Mesenchymal stem cell (in vitro differentiated cells and primary cell): ENCODE results near the gene GIGYF2.

Experiments
- DNase-seq: peaks from one replicate; pipeline ENCODE4 v3.0.0-alpha.2; 2013
- H2AFZ ChIP-seq: one replicate; pipeline ENCODE4 v1.6.1; 2013; ENCODE audit warnings: low read depth, mild to moderate bottlenecking, control low read depth, inconsistent platforms, low read length, moderate library complexity
- H2AK5ac ChIP-seq: 2 replicates; pipeline ENCODE4 v1.6.1; 2013; ENCODE audit warnings: low read length, moderate library complexity, mild to moderate bottlenecking, inconsistent platforms; ENCODE audit not compliant: severe bottlenecking
- H2BK120ac ChIP-seq: one replicate; pipeline ENCODE4 v1.6.1; 2013; ENCODE audit warnings: low read depth, mild to moderate bottlenecking, inconsistent platforms, low read length, moderate library complexity
- H2BK12ac ChIP-seq, 2 experiments: one replicate each; pipeline ENCODE4 v1.6.1; 2013; ENCODE audit warnings: inconsistent platforms in 2 of 2, low read length in 2 of 2, mild to moderate bottlenecking in 2 of 2, moderate library complexity in 2 of 2, control low read depth in 1 of 2
- H2BK15ac ChIP-seq: one replicate; pipeline ENCODE4 v1.6.1; 2013; ENCODE audit warnings: mild to moderate bottlenecking, low read depth, inconsistent platforms; ENCODE audit not compliant: poor library complexity, severe bottlenecking
- H2BK5ac ChIP-seq: 2 replicates; pipeline ENCODE4 v1.6.1; 2013; ENCODE audit warnings: low read depth, mild to moderate bottlenecking, low read length, control low read depth, inconsistent platforms; ENCODE audit not compliant: poor library complexity, severe bottlenecking
- H3K14ac ChIP-seq, 2 experiments: one replicate each; pipeline ENCODE4 v1.6.1; 2013; ENCODE audit warnings: inconsistent platforms in 2 of 2, low read length in 2 of 2, control low read depth in 1 of 2, mild to moderate bottlenecking in 1 of 2, moderate library complexity in 1 of 2
- H3K18ac ChIP-seq, 2 experiments: one replicate each; pipeline ENCODE4 v1.6.1; 2013; ENCODE audit warnings: inconsistent platforms in 2 of 2, low read length in 2 of 2, control low read depth in 1 of 2, low read depth in 1 of 2, mild to moderate bottlenecking in 1 of 2
- H3K23ac ChIP-seq, 2 experiments: one replicate each; pipeline ENCODE4 v1.6.1; 2013; ENCODE audit warnings: inconsistent platforms in 2 of 2, low read length in 2 of 2, mild to moderate bottlenecking in 2 of 2, moderate library complexity in 2 of 2, control low read depth in 1 of 2
- H3K27ac ChIP-seq: 2 replicates; pipeline ENCODE4 v1.5.1; 2013; ENCODE audit warnings: mild to moderate bottlenecking, moderate library complexity, low read length, control low read depth, inconsistent platforms; ENCODE audit not compliant: poor library complexity, severe bottlenecking
- H3K27me3 ChIP-seq, 2 experiments: 2 replicates each; pipeline versions ENCODE4 v1.6.1 to v1.7.0; 2013; ENCODE audit warnings: low read length in 2 of 2, mild to moderate bottlenecking in 2 of 2, moderate library complexity in 2 of 2, control low read depth in 1 of 2, inconsistent platforms in 1 of 2; ENCODE audit not compliant: control insufficient read depth in 1 of 2, insufficient read depth in 1 of 2
- H3K36me3 ChIP-seq, 2 experiments: 2 replicates each; pipeline versions ENCODE4 v1.6.1 to v1.7.0; 2013; ENCODE audit warnings: low read length in 2 of 2, control low read depth in 1 of 2, inconsistent platforms in 1 of 2, low read depth in 1 of 2, mild to moderate bottlenecking in 1 of 2; ENCODE audit not compliant: insufficient read depth in 2 of 2, control insufficient read depth in 1 of 2
- H3K4ac ChIP-seq, 2 experiments: one replicate each; pipeline ENCODE4 v1.6.1; 2013; ENCODE audit warnings: inconsistent platforms in 2 of 2, low read length in 2 of 2, mild to moderate bottlenecking in 2 of 2, moderate library complexity in 2 of 2, control low read depth in 1 of 2, low read depth in 1 of 2
- H3K4me1 ChIP-seq: 2 replicates; pipeline ENCODE4 v1.6.1; 2013; ENCODE audit warnings: low read depth, low read length, control low read depth; ENCODE audit not compliant: control insufficient read depth, insufficient read depth
- H3K4me2 ChIP-seq: 2 replicates; pipeline ENCODE4 v1.6.1; 2013; ENCODE audit warnings: low read length, mild to moderate bottlenecking, inconsistent platforms; ENCODE audit not compliant: poor library complexity, severe bottlenecking
- H3K4me3 ChIP-seq, 2 experiments: 2 replicates each; pipeline versions ENCODE4 v1.5.1 to v1.7.0; 2013; ENCODE audit warnings: low read length in 2 of 2, mild to moderate bottlenecking in 2 of 2, control low read depth in 1 of 2, low read depth in 1 of 2; ENCODE audit not compliant: insufficient read depth in 1 of 2
- H3K79me1 ChIP-seq: replicated peaks from 2 replicates; pipeline ENCODE4 v1.6.1; 2013; ENCODE audit warnings: mild to moderate bottlenecking, control low read depth, low read length, inconsistent platforms; ENCODE audit not compliant: poor library complexity, severe bottlenecking
- H3K9ac ChIP-seq: 2 replicates; pipeline ENCODE4 v1.7.0; 2013; ENCODE audit warnings: mild to moderate bottlenecking, low read length, moderate library complexity
- H3K9me3 ChIP-seq: 2 replicates; pipeline ENCODE4 v1.7.0; 2013; ENCODE audit warnings: mild to moderate bottlenecking, low read length; ENCODE audit not compliant: control insufficient read depth
- H4K8ac ChIP-seq: one replicate; pipeline ENCODE4 v1.6.1; 2013; ENCODE audit warnings: inconsistent platforms, mild to moderate bottlenecking, low read length, moderate library complexity
- H4K91ac ChIP-seq: one replicate; pipeline ENCODE4 v1.6.1; 2013; ENCODE audit warnings: mild to moderate bottlenecking, low read length, inconsistent platforms
- whole genome bisulfite sequencing: methylation state at CpG from one replicate; pipeline ENCODE4 v1.1.7; 2013; ENCODE audit warnings: mixed read lengths; 5-methylcytosine and 5-hydroxymethylcytosine counted together

GIGYF2 gene

DNA sequence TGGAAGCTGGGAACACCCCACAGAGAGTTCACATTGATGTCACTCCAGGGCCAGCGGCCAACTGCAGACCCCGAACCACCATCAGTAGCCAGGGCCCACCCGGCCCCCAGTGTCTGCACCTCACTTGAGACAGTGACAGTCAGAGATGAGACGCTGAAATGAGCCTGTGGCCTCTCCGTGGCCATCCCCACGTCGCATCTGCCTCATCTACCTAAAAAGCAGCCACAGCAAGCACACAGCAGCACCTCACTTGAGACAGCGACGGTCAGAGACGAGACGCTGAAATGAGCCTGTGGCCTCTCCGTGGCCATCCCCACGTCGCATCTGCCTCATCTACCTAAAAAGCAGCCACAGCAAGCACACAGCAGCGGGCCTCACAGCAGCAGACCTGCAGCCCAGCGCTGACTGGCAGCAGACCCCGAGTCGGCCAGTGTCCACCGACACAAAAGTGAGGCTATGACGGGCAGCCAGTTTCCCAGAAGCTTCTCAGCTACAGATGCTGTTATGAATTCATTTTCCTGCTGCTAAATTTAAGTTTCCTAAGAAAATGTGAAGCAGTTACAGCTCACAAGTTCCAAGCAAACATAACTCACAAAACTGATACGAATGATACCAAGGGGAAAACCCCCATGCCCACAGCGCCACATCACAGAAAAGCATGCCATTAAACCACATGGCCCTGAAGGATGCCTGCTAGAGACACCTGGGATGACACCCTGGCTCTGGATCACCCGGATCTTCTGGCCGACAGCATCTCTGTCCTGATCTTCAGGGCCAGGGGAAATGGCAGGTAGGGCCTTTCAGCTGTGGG lies 200.7 kb downstream of the GIGYF2 start:
- Histone ChIP-seq H2AFZ (no peak overlapping the region), H3K36me3 (no peaks in the 10 kb centered on the region), H3K18ac (no peak overlapping the region), H4K91ac (no peak overlapping the region), H2BK12ac (no peak overlapping the region), H3K9ac (no peak overlapping the region), H3K79me1 (no peaks in the 10 kb centered on the region), H2BK120ac (no peak overlapping the region), H3K14ac (no peak overlapping the region), H3K4ac (no peak overlapping the region), H3K4me2 (no peak overlapping the region), H3K27ac (no peak overlapping the region), H3K27me3 (peaks cover 0 to 7% of the 10 kb centered on the region in 2 experiments), H2BK5ac (no peak overlapping the region), H2AK5ac (no peak overlapping the region), H4K8ac (no peak overlapping the region), H3K4me1 (peaks cover 13% of the 10 kb centered on the region), H3K9me3 (no peaks in the 10 kb centered on the region), H2BK15ac (no peak overlapping the region), H3K4me3 (no peak overlapping the region), H3K23ac (no peak overlapping the region)
- 93% methylated on average over 23 of the region's 24 CpGs for WGBS
- DNase-seq = no peak

DNA sequence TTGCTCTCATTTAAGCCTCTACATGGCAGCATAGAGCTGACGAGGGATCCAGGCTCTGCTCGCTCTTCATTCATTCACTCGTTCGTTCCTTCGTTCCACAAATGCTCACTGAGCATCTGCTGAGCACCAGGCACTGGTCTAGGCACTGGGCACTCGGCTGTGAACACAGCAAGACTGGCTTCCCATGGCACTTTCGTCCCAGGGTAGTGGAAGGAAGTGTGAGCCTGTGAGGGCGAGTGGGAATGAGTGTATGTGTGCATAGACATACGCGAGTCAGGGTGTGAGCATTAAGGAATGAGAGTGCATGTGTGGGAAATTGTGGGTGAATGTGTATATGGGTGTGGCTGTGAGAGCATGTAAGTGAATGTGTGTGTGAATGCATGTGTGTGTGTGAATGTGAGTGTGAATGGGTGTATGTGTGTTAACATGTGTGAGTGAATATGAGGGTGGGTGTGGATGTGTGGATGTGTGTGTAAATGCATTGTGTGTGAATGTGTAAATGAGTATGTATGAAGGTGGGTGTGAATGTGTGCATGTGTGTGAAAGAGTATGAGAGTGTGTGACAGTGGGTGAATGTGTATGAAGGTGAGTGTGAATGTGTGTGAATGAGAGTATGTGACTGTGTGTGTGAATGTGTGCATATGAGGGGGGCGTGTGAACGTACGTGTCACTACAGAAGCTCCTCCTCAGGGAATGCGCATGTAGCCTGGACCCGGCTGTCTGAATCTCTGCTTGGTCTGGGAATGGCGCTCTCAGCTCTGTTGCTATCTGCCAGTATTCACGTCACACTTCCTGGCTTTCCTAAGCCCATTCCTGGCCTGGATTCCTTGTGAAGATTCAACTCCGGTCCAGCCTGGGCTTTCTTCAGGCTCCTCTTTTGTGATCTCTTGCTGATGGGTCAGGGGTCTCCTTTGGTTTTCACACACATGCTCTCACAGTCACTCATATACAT lies 201.7 kb downstream of the GIGYF2 start:
- Histone ChIP-seq H3K79me1 (no peaks in the 10 kb centered on the region), H3K9me3 (no peaks in the 10 kb centered on the region), H3K4me3 (no peak overlapping the region), H3K14ac (no peak overlapping the region), H4K91ac (peak overlapping the region; percentile 45), H3K27ac (no peak overlapping the region), H2BK12ac (no peak overlapping the region), H3K4ac (no peak overlapping the region), H2AK5ac (no peak overlapping the region), H3K18ac (peak overlapping the region in 1 of 2 experiments; percentile 54), H3K27me3 (peaks cover 0 to 7% of the 10 kb centered on the region in 2 experiments), H2AFZ (no peak overlapping the region), H3K4me2 (no peak overlapping the region), H3K23ac (no peak overlapping the region), H3K4me1 (peaks cover 14% of the 10 kb centered on the region), H2BK15ac (no peak overlapping the region), H2BK120ac (no peak overlapping the region), H4K8ac (no peak overlapping the region), H3K36me3 (no peaks in the 10 kb centered on the region), H3K9ac (no peak overlapping the region), H2BK5ac (no peak overlapping the region)
- WGBS = 89% methylated on average over 18 of the region's 18 CpGs
- DNase-seq = peak; percentile 47

DNA sequence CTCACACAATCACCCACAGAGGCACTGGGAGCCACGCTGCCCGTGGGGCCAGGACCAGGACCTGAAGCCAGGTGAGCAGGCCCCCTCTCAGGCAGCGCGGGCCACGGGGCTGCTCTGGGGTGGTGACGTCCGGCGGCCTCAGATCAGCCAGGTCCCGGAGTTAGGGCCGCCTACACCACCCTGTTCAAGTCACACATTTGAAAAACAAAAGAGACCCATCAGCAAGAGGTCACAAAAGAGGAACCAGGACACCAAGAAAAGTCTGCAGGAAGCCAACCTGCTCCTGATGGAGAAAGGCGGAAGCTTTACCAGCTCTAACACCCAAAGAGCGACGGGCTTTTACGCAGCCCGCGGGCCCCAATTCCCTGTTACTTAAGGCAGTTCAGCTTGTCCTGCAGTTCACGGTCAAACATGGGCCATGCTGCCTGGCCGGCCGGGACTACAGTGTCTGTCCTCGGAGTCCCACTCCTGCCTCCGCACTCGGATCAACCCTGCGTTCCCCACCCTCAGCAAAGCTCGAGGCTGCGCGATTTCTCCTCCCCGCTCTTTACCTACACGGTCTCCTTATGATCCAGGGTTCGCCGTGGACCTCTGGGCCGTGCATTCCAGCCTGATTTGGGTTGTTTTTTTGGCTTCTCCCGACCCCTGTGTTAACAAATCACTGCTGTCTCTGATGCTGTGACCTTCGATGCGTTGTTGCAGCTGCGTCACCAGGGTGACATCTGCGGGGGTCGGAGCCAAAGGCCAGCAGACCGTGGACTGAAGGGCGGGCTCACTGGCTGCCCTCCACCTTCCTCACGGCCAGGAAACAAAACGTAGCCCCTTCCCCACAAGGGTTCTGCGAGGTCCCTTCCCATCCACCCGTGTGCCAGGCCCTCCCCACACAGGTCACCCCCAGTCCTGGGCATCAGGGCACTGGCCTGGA lies 203.9 kb downstream of the GIGYF2 start:
- Histone ChIP-seq H3K27ac (peak overlapping the region; percentile 65), H2BK120ac (peak overlapping the region; percentile 87), H3K4me3 (peak overlapping the region in 1 of 2 experiments; percentile 38), H2AFZ (no peak overlapping the region), H3K4me2 (no peak overlapping the region), H3K9me3 (no peaks in the 10 kb centered on the region), H2BK5ac (no peak overlapping the region), H3K36me3 (no peaks in the 10 kb centered on the region), H4K91ac (peak overlapping the region; percentile 96), H3K27me3 (no peaks in the 10 kb centered on the region), H4K8ac (peak overlapping the region; percentile 97), H3K4me1 (peaks cover 15% of the 10 kb centered on the region), H3K23ac (peak overlapping the region in 1 of 2 experiments; percentile 6), H2BK15ac (peak overlapping the region; percentile 92), H2BK12ac (peak overlapping the region; percentile 60 to 88), H2AK5ac (peak overlapping the region; percentile 46), H3K14ac (peak overlapping the region in 1 of 2 experiments; percentile 84), H3K4ac (peak overlapping the region; percentile 69 to 84), H3K79me1 (no peaks in the 10 kb centered on the region), H3K18ac (peak overlapping the region; percentile 59 to 93), H3K9ac (peak overlapping the region; percentile 24)
- DNase-seq = no peak
- 72% methylated on average over 39 of the region's 43 CpGs for WGBS
